HCT116 (cell line): ENCODE results near the gene ZCCHC24.

ENCODE experiments used
- CTCF ChIP-seq, 3 experiments: fragments of 200-600 bp in 1 of 3; sonication (generic) in 1 of 3; IDR thresholded peaks in 2 of 3; conservative IDR thresholded peaks in 1 of 3; 2 replicates each; pipeline ENCODE4 v1.5.1; 2012 to 2017; ENCODE audit warnings: low read depth in 2 of 3, low read length in 2 of 3, antibody characterized with exemption in 1 of 3, borderline replicate concordance in 1 of 3, control low read depth in 1 of 3, mild to moderate bottlenecking in 1 of 3, mixed read lengths in 1 of 3, mixed run types in 1 of 3, moderate library complexity in 1 of 3; ENCODE audit not compliant: insufficient read depth in 1 of 3
- EGR1 ChIP-seq: IDR thresholded peaks from 2 replicates; pipeline ENCODE4 v1.6.1; 2012; ENCODE audit warnings: low read depth
- EZH2 ChIP-seq: fragments of 200-600 bp; sonication (generic); IDR thresholded peaks from 2 replicates; pipeline ENCODE4 v1.6.1; 2017; ENCODE audit warnings: antibody characterized with exemption, mixed run types
- EZH2phosphoT487 ChIP-seq: fragments of 200-600 bp; IDR thresholded peaks from 2 replicates; pipeline ENCODE4 v1.6.1; 2018; ENCODE audit warnings: antibody characterized with exemption, borderline replicate concordance
- JUND ChIP-seq: IDR thresholded peaks from 2 replicates; pipeline ENCODE4 v1.6.1; 2012
- MAX ChIP-seq: IDR thresholded peaks from 2 replicates; pipeline ENCODE4 v1.6.1; 2012
- POLR2A ChIP-seq: IDR thresholded peaks from 2 replicates; pipeline ENCODE4 v1.7.0; 2011; ENCODE audit warnings: borderline replicate concordance; ENCODE audit not compliant: insufficient read depth, insufficient read length; ENCODE audit errors: extremely low read depth
- POLR2AphosphoS5 ChIP-seq: IDR thresholded peaks from 2 replicates; pipeline ENCODE4 v1.6.1; 2011; ENCODE audit warnings: mild to moderate bottlenecking, low read depth, low read length, moderate library complexity
- SP1 ChIP-seq: IDR thresholded peaks from 2 replicates; pipeline ENCODE4 v1.6.1; 2012; ENCODE audit warnings: low read depth
- TCF7L2 ChIP-seq: IDR thresholded peaks from 2 replicates; pipeline ENCODE4 v1.7.0; 2011; ENCODE audit warnings: borderline replicate concordance, inconsistent platforms; ENCODE audit not compliant: insufficient read depth, insufficient read length; ENCODE audit errors: extremely low read depth
- ZBTB33 ChIP-seq: IDR thresholded peaks from 2 replicates; pipeline ENCODE4 v1.6.1; 2011; ENCODE audit warnings: mild to moderate bottlenecking, low read length, moderate library complexity; ENCODE audit not compliant: insufficient replicate concordance; ENCODE audit errors: extremely low read depth
- ZFX ChIP-seq: fragments of 450-650 bp; IDR thresholded peaks from 2 replicates; pipeline ENCODE4 v1.6.1; 2017

- TF ChIP-seq CTCF (IDR thresholded peaks at IDR 0.05 in 2 of 3, conservative IDR thresholded peaks at IDR 0.05 in 1 of 3; ENCODE audit: borderline replicate concordance in 1 of 3, insufficient read depth in 1 of 3, low read depth in 2 of 3, low read length in 2 of 3) (no peak), EZH2 (no peak), POLR2AphosphoS5 (no peak), POLR2A (no peak), SP1 (no peak), MAX (no peak), ZBTB33 (no peak), JUND (no peak), EZH2phosphoT487 (no peak), EGR1 (no peak), TCF7L2 (no peak), ZFX (no peak)
Measured at GRCh38 chr10:79380946-79381721, 64.3 kb downstream of the ZCCHC24 start.
